ENCODE results near the gene CEMIP. TPM values are rescaled to one million over a fixed set of nuclear protein-coding genes. Genes with fewer than 3 reads are reported as not detected.

Gene CEMIP
- polyA plus RNA-seq, 2 of the 4 experiments (the other 2 are of a cell fraction) = 0.54 to 0.84 TPM

DNA sequence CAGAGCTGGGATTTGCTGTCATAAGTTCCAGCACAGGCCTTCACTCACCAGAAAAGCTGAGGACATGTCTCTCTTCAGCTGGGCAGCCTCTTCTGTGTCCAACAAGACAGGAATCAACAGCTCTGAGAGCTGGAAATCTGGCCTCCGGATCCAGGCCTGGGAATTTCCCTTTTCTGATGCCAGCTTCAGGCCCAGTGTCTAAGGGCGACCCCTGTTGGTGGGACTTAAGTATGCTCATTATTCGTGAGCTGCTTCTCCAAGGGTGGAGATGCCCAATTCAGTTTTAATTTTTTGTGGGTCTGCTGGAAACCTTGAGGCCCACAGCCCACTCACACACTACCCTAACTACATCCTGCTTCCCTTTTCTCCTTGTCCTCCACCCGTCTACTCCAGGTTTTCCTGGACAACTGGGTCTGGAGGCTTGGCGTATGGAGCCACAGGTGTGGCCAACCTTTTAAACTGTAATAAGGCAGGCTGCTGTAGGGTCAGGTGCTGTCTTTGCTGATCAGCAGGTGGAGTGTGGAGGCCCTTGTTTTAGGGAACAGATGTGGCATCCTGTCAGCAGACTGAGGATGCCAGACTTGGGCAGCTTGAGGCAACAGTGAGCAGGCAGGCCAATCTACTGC, 2.6 kb upstream of the CEMIP start:
- Histone ChIP-seq H3K4me3 (no peak overlapping the region), H3K9me3 (no peaks in the 10 kb centered on the region), H3K4me1 (peaks cover 12% of the 10 kb centered on the region; the same call in 2 of the 3 replicates), H3K27ac (0 out of 6 replicates have a peak overlapping the region, but pooled peaks of 1 of the 2 experiments have one; percentile 42), H3K4me2 (no peak overlapping the region)
- TF ChIP-seq GATA3 (IDR thresholded peaks at IDR 0.05; ENCODE audit: borderline replicate concordance) (no peak), RAD21 (conservative IDR thresholded peaks at IDR 0.05 in 1 of 2, IDR thresholded peaks at IDR 0.05 in 1 of 2) (peak; percentile 93 to 98), SMC3 (IDR thresholded peaks at IDR 0.05) (peak; percentile 96)
- TF ChIP-seq, protein P1, sequence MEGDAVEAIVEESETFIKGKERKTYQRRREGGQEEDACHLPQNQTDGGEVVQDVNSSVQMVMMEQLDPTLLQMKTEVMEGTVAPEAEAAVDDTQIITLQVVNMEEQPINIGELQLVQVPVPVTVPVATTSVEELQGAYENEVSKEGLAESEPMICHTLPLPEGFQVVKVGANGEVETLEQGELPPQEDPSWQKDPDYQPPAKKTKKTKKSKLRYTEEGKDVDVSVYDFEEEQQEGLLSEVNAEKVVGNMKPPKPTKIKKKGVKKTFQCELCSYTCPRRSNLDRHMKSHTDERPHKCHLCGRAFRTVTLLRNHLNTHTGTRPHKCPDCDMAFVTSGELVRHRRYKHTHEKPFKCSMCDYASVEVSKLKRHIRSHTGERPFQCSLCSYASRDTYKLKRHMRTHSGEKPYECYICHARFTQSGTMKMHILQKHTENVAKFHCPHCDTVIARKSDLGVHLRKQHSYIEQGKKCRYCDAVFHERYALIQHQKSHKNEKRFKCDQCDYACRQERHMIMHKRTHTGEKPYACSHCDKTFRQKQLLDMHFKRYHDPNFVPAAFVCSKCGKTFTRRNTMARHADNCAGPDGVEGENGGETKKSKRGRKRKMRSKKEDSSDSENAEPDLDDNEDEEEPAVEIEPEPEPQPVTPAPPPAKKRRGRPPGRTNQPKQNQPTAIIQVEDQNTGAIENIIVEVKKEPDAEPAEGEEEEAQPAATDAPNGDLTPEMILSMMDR (IDR thresholded peaks at IDR 0.05) = peak; percentile 97
- TF ChIP-seq, protein P2, sequence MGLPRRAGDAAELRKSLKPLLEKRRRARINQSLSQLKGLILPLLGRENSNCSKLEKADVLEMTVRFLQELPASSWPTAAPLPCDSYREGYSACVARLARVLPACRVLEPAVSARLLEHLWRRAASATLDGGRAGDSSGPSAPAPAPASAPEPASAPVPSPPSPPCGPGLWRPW (IDR thresholded peaks at IDR 0.05) = no peak
- ChIA-PET CTCF (interaction anchor here (0.6 to 7.5 kb wide), 100 partner anchors 9 to 716 kb away, joined by 3 to 362 read pairs (median 4); partner anchors contain the start of gene ABHD17C), POLR2A (interaction anchor here (1.0 to 1.7 kb wide), 3 partner anchors 80 to 853 kb away, joined by 3 to 15 read pairs (median 6); no protein-coding TSS in a partner anchor)
- DNase-seq (ENCODE audit: low read depth in 1 of 2, low spot score in 1 of 2) (peak; percentile 83 to 86), FAIRE-seq (peak; percentile 93), ATAC-seq (peak in 1 of 2 experiments; percentile 31; a peak in 3 of 6 replicates)
- 20% methylated on average over 5 of the region's 5 CpGs for WGBS (ENCODE audit: missing lambda C conversion rate)

DNA sequence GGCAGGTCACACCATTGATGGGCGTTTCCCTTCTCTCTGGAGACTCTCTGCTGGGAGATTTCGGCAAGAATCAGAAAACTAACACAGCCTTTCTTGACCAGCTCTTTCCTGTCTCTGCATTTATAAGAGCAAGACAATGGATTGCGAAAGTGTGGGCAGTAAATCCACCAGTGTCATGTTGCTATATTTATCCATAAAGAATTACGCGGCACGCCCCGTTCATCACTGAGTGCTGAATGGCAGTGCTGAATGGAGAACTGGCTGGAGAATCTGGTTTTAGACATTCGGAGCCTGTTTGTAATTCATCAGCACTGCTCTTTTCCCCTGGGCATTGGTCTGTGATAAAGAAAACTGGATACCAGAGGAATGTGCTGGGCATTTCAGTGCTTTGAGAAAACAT, 2.0 kb upstream of the CEMIP start:
- ChIA-PET POLR2A (interaction anchor here (1.0 to 1.7 kb wide), 3 partner anchors 81 to 854 kb away, joined by 3 to 15 read pairs (median 6); no protein-coding TSS in a partner anchor), CTCF (interaction anchor here (0.6 to 7.5 kb wide), 84 partner anchors 9 to 489 kb away, joined by 3 to 362 read pairs (median 6); partner anchors contain the start of gene ABHD17C)
- Histone ChIP-seq H3K4me2 (no peak overlapping the region), H3K4me1 (peaks cover 12% of the 10 kb centered on the region; the same call in 2 of the 3 replicates), H3K9me3 (no peaks in the 10 kb centered on the region), H3K4me3 (no peak overlapping the region), H3K27ac (no peak overlapping the region)
- ATAC-seq (no peak), DNase-seq (ENCODE audit: low read depth in 1 of 2, low spot score in 1 of 2) (peak in 1 of 2 experiments; percentile 37), FAIRE-seq (no peak)
- TF ChIP-seq CEBPB (IDR thresholded peaks at IDR 0.05) = peak in 1 of 2 experiments; percentile 54; a peak in 2 of 4 replicates
- no peak for TF ChIP-seq RFX5 (IDR thresholded peaks at IDR 0.05)
- 55% methylated on average over 8 of the region's 8 CpGs for WGBS (ENCODE audit: missing lambda C conversion rate)

DNA sequence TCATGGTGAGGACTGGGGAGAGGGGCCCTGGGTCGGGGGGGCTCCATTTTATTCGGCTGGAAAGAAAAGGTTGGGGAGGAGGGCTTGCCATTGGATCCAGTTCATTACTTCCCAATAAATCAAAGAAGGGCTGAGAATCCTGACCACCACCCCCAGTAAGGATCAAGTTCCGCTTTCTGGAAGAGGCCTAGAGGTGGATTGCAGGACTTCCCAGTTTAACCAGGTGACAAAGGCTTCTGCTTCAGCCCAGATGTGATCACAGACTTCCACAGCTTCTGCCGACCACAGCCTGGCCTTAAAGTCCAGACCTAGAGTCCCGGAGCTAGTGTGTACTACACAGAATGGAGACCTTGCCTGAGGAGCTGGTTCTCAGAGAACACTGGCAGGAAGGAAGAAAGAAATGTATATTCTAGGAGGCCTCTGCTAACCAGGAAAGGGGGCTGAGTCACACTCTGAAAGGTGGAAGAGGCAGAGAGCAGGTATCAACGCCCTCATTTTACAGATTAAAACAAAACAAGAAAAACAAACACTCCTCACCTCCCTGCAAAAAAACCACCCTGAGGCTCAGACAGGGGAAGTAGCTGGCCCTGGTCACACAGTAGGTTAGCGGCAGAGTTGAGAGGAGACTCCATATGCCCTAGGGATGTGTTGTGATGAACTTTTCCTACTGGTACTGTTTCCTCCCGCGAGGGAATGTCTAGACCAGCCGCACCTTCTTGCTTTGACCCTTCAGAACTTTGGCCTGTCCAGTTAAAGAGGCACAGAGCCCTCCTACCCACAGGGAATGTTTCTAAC, 1.1 kb upstream of the CEMIP start:
- peaks cover 12% of the 10 kb centered on the region; the same call in 2 of the 3 replicates for H3K4me1 ChIP-seq
- TF ChIP-seq, protein P1 (IDR thresholded peaks at IDR 0.05) = no peak
- TF ChIP-seq JUNB (IDR thresholded peaks at IDR 0.05) (no peak), HOXB13 (CRISPR knock-in tag; IDR thresholded peaks at IDR 0.05; ENCODE audit: low read depth) (no peak), CEBPB (IDR thresholded peaks at IDR 0.05) (no peak), PHF8 (IDR thresholded peaks at IDR 0.05; ENCODE audit: borderline replicate concordance, low read depth) (no peak), RCOR1 (IDR thresholded peaks at IDR 0.05; ENCODE audit: low read depth, low read length) (no peak), SREBF2 (IDR thresholded peaks at IDR 0.05) (no peak), ESRRA (IDR thresholded peaks at IDR 0.05; ENCODE audit: borderline replicate concordance, low read length) (no peak), POLR2A (IDR thresholded peaks at IDR 0.05; ENCODE audit: low read length) (no peak), MAFK (IDR thresholded peaks at IDR 0.05; ENCODE audit: partially characterized antibody) (no peak), CBX2 (IDR thresholded peaks at IDR 0.05; ENCODE audit: borderline replicate concordance, low read depth) (no peak), CHD2 (IDR thresholded peaks at IDR 0.05; ENCODE audit: low read length, partially characterized antibody) (no peak)
- TF ChIP-seq, protein P3, sequence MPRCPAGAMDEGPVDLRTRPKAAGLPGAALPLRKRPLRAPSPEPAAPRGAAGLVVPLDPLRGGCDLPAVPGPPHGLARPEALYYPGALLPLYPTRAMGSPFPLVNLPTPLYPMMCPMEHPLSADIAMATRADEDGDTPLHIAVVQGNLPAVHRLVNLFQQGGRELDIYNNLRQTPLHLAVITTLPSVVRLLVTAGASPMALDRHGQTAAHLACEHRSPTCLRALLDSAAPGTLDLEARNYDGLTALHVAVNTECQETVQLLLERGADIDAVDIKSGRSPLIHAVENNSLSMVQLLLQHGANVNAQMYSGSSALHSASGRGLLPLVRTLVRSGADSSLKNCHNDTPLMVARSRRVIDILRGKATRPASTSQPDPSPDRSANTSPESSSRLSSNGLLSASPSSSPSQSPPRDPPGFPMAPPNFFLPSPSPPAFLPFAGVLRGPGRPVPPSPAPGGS (IDR thresholded peaks at IDR 0.05) = no peak
- TF ChIP-seq, protein P4, sequence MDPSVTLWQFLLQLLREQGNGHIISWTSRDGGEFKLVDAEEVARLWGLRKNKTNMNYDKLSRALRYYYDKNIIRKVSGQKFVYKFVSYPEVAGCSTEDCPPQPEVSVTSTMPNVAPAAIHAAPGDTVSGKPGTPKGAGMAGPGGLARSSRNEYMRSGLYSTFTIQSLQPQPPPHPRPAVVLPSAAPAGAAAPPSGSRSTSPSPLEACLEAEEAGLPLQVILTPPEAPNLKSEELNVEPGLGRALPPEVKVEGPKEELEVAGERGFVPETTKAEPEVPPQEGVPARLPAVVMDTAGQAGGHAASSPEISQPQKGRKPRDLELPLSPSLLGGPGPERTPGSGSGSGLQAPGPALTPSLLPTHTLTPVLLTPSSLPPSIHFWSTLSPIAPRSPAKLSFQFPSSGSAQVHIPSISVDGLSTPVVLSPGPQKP (IDR thresholded peaks at IDR 0.05; ENCODE audit: low read depth, low read length) = no peak
- TF ChIP-seq, protein P5, sequence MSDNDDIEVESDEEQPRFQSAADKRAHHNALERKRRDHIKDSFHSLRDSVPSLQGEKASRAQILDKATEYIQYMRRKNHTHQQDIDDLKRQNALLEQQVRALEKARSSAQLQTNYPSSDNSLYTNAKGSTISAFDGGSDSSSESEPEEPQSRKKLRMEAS (IDR thresholded peaks at IDR 0.05) = no peak
- DNase-seq (ENCODE audit: low read depth in 1 of 2, low spot score in 1 of 2) (no peak), ATAC-seq (no peak), FAIRE-seq (no peak)
- CTCF ChIA-PET = interaction anchor here (0.6 to 7.5 kb wide), 45 partner anchors 8 to 488 kb away, joined by 3 to 362 read pairs (median 10); partner anchors contain the start of gene ABHD17C
- peak overlapping the region; percentile 98; the same call in 1 of the 3 replicates for H3K4me2 ChIP-seq
- H3K4me3 ChIP-seq = no peak overlapping the region
- H3K27ac ChIP-seq = no peak overlapping the region
- WGBS (ENCODE audit: missing lambda C conversion rate) = 76% methylated on average over 10 of the region's 10 CpGs
- POLR2A ChIA-PET = interaction anchor here (1.7 kb wide), 1 partner anchor 210 kb away, joined by 5 read pairs; no protein-coding TSS in a partner anchor
- H3K9me3 ChIP-seq = no peaks in the 10 kb centered on the region
